ENCODE results near the gene DNALI1.

DNA sequence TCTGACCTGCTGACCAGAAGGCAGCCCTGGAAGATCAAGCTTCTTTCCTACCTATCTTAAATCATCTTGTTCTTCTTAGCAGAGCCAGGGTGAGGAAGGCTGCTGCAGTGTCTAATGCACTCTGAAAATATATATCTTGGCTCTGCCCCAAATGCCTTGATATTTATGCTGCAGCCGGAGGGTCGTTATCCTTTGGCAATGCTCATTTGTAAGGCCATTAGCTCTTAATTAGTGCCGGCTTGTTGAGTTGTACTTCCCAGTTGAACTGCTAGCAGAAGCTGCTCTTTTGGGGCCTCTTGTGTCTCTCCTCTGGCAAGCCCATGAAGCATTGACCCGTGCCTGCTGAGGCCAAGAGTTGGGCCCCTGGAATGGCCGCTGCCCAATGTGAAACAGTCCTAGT, 43.2 kb downstream of the DNALI1 start:
- TF ChIP-seq EZH2phosphoT487 (IDR thresholded peaks at IDR 0.05; ENCODE audit: insufficient read depth, low read depth) (no peak), EZH2 (IDR thresholded peaks at IDR 0.05; ENCODE audit: insufficient read depth, poor library complexity, severe bottlenecking) (no peak)

All from GM23248 (cell line).